Activated CD8-positive, alpha-beta memory T cell treated with anti-CD3 and anti-CD28 coated beads for 36 hours (primary cell): ENCODE measurements around the gene MDM1. TPM values are rescaled to one million over a fixed set of nuclear protein-coding genes. Genes with fewer than 3 reads are reported as not detected.

Source experiments
- CTCF ChIA-PET: fragments of 350-600 bp; sonication (Branson Sonifier 250); formaldehyde crosslinking; loops from one replicate; lab custom pipeline; 2021; ENCODE audit warnings: antibody characterized with exemption; lab: Charles Lee
- POLR2A ChIA-PET: fragments of 350-600 bp; sonication (Branson Sonifier 250); formaldehyde crosslinking; loops from one replicate; lab custom pipeline; 2021; ENCODE audit warnings: antibody characterized with exemption; lab: Charles Lee
- total RNA-seq, 2 experiments: library from RNA; stranded (reverse); gene quantifications; one replicate each; pipeline ENCODE4 v1.2.3, GENCODE V29; 2021

The MDM1 gene
- total RNA-seq, 2 experiments from 2014 or later, result 21.2 to 22.3 TPM

GRCh38 chr12:68261896-68262295 lies 70.3 kb downstream of the MDM1 start:
- CTCF ChIA-PET, result interaction anchor here (1.2 kb wide), 1 partner anchor 39 kb away, joined by 3 read pairs; no protein-coding TSS in a partner anchor
- POLR2A ChIA-PET, result interaction anchor here (0.6 kb wide), 1 partner anchor 160 kb away, joined by 3 read pairs; no protein-coding TSS in a partner anchor

- ChIA-PET CTCF (no interaction called here), POLR2A (no interaction called here)
These were observed 72.0 kb downstream of the MDM1 start for GRCh38 chr12:68260153-68260552.

- ChIA-PET POLR2A (interaction anchor here (0.7 kb wide), 1 partner anchor 18 kb away, joined by 5 read pairs; no protein-coding TSS in a partner anchor), CTCF (no interaction called here)
These were observed 72.7 kb downstream of the MDM1 start for GRCh38 chr12:68259318-68259940.

GRCh38 chr12:68253504-68253903 lies 78.7 kb downstream of the MDM1 start, which contains the start of gene IL22:
Gene IL22, minus strand, starts transcription at chr12:68253604. Its CDS starts 156 bp downstream, at chr12:68253448.
- POLR2A ChIA-PET, result interaction anchor here (0.7 kb wide), 1 partner anchor 284 kb away, joined by 3 read pairs; no protein-coding TSS in a partner anchor
- CTCF ChIA-PET, result interaction anchor here (0.6 kb wide), 1 partner anchor 9 kb away, joined by 3 read pairs; no protein-coding TSS in a partner anchor

GRCh38 chr12:68252077-68252476 lies 80.1 kb downstream of the MDM1 start:
- ChIA-PET CTCF (no interaction called here), POLR2A (no interaction called here)

- ChIA-PET POLR2A (no interaction called here), CTCF (no interaction called here)
These were observed 81.7 kb downstream of the MDM1 start for GRCh38 chr12:68250454-68250853.

- POLR2A ChIA-PET, result no interaction called here
- CTCF ChIA-PET, result interaction anchor here (1.5 to 2.1 kb wide), 2 partner anchors 15 to 25 kb away, joined by 3 to 7 read pairs; no protein-coding TSS in a partner anchor
These were observed 84.4 kb downstream of the MDM1 start for GRCh38 chr12:68247785-68248184.

- CTCF ChIA-PET, result no interaction called here
- POLR2A ChIA-PET, result no interaction called here
These were observed 85.8 kb downstream of the MDM1 start for GRCh38 chr12:68246350-68246749.

GRCh38 chr12:68245180-68246021 lies 86.8 kb downstream of the MDM1 start:
- CTCF ChIA-PET, result interaction anchor here (1.1 kb wide), 1 partner anchor 8 kb away, joined by 3 read pairs; the partner anchor contains the start of gene IL22
- POLR2A ChIA-PET, result no interaction called here

Other genes with a start within 250 kb of the MDM1 start
- 100 to 1,000 TPM; 499 to 502 TPM for gene IFNG, start 172.6 kb downstream of the MDM1 start, total RNA-seq
- gene IL26, start 106.6 kb downstream of the MDM1 start, total RNA-seq, result 1 to 10 TPM in 1 of 2 experiments, under 1 TPM in 1; 0.50 to 1.2 TPM
- 1 to 10 TPM; 1.3 to 1.4 TPM for gene IL22, start 78.8 kb downstream of the MDM1 start, total RNA-seq